ENCODE data around the gene REEP3. TPM values are rescaled to one million over a fixed set of nuclear protein-coding genes. Genes with fewer than 3 reads are reported as not detected.

REEP3 gene
- polyA plus RNA-seq, 6 donors from 2014 or later: 5.0 to 7.5 (median 6.3) TPM

DNA sequence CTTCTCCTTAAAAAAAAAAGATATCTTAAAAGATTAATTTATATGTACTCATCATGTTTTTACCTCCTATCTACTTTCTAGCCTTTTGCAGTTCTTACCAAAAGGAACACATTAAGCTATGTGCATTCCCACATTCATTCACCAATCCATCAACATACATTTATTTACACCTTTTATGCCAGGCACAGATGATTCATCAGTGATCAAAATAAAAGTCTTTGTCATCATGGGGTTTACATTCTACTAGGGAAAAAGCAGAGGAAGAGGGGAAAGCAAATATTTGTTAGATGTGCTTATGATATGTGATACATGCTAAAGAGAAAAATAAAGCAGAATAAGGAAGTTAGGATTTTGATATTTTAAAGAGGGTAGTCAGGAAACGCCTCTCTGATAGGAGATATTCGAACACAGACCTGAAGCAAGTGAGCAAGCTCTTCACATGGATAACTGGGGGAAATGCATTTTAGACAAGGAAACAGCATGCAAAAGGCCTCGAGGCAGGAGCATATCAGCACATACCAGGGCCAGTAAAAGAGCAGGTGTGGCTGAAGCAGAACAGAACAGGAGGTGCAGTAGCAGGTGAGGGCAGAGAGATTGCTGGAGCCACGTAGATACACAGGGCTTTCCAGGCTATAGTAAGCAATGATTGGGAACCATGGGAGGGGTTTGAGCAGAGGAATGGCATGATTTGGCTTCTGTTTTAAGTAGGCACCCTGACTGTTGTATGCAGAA, 67.4 kb downstream of the REEP3 start:
- no peaks in the 10 kb centered on the region for H3K4me1 Mint-ChIP-seq
- H3K27ac Mint-ChIP-seq: no peak overlapping the region
- no peaks in the 10 kb centered on the region for H3K27me3 Mint-ChIP-seq
- no peak for ATAC-seq (ENCODE audit: low read depth in 2 of 2)
- H3K4me3 Mint-ChIP-seq: no peak overlapping the region
- DNase-seq: no peak
- no peaks in the 10 kb centered on the region for H3K36me3 Mint-ChIP-seq
- no peaks in the 10 kb centered on the region for H3K9me3 Mint-ChIP-seq

DNA sequence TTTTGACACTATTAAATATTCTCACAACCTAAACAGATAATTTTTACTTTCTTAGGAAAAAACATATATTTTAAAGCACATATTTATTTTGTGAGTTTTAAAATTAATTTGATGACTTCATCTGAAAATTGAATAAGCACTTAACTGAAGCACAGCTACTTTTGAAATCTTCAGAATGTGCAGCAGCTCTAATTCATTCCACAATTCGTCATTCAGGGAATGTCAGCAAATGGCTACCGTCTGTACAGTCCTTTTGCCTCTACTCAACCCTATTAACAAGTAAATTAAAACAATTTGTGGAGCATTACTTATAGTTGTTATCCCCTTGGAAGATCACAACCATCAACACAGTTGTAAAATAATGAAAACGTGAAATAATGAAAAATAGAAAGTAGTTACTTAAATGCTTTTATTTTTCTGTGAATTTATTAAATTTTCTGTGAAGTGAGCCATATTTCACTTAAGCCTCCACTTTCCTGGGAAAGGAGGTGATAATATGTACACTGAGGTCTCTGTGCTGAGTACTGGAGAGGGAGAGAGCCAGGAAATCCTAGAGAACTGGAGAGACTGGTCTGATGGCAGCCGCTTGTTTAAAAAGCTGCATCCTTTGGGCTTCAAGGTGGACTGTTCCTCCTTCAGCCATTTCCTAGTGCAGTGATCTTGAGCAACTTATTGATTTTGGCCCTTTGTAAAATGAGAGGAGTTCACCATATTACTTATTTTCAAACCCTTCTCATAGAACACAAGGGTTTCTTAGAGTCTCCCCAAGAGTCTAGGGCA, 70.6 kb downstream of the REEP3 start:
- Mint-ChIP-seq H3K27me3 (no peaks in the 10 kb centered on the region), H3K9me3 (no peaks in the 10 kb centered on the region), H3K27ac (no peak overlapping the region), H3K4me1 (no peaks in the 10 kb centered on the region), H3K4me3 (no peak overlapping the region), H3K36me3 (peaks cover 14 to 16% of the 10 kb centered on the region in 2 donors)
- ATAC-seq (ENCODE audit: low read depth in 2 of 2) (no peak), DNase-seq (no peak)

DNA sequence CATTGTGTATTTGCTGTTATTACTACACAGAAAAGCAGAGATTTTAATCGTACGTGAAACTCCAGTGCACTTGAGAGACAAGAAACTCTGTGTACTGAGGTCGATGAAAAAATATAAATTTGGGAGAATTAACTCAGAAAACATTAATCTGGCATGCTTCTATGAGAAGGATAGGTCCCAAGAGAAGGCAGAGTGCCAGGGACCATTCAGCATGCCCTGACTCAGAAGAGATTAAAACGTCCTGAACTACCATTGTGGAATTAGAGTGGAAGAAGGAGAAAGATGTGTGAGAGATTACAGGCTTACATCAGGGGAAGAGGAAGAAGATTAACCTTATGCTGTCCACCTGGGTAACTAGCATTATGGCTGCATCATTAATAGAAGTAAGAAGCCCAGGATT, 72.4 kb downstream of the REEP3 start:
- no peak overlapping the region for H3K27ac Mint-ChIP-seq

DNA sequence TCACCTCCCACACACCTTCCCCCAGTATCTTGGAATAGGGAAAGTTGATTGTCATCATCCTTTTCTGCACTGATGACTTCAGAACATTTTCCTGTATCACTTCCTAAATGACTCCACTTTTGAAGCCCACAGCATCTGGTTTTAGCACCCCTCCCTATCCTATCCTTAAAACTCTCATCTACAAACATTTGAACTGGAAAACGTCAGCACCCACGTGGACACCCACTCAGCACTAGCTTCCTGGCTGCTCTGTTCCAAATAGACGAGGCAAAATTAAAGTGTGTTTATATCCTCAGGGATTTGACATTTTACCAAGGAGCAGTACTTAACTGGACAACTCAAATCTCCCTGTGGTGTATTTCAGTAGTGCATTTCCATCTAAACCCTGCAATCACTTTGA, 73.9 kb downstream of the REEP3 start:
- ATAC-seq (ENCODE audit: low read depth in 2 of 2) (no peak), DNase-seq (no peak)
- Mint-ChIP-seq H3K9me3 (no peaks in the 10 kb centered on the region), H3K27me3 (no peaks in the 10 kb centered on the region), H3K4me1 (no peaks in the 10 kb centered on the region), H3K36me3 (peaks cover 16 to 23% of the 10 kb centered on the region in 2 donors), H3K4me3 (no peak overlapping the region), H3K27ac (peak overlapping the region in 1 of 6 donors; percentile 82)

More for the DNA sequence above, 72.4 kb downstream of the REEP3 start:
- ATAC-seq (ENCODE audit: low read depth in 2 of 2) (no peak), DNase-seq (no peak)
- Mint-ChIP-seq H3K4me1 (no peaks in the 10 kb centered on the region), H3K36me3 (peaks cover 16 to 19% of the 10 kb centered on the region in 2 donors), H3K4me3 (no peak overlapping the region), H3K9me3 (no peaks in the 10 kb centered on the region), H3K27me3 (no peaks in the 10 kb centered on the region)

DNA sequence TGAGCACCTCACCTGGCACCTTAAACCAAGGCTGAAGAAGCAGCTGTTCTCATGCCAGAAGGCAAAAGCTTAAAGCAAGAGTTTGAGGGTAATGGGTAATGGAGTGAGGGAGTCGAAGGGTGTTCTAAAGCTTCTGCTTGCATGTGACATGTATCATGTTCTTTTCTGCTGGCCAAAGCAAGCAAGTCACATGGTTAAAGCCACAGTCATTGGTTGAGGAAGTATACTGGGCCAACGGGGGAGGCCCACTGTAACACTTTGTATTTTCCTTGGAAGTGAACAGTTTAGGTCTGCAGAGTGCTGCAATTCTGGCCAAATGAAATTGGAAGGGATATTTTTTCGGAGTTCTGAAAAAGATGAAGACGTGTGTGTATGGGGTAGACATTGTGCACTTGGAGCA, 75.7 kb downstream of the REEP3 start:
- no peak for ATAC-seq (ENCODE audit: low read depth in 2 of 2)
- DNase-seq: no peak
- no peaks in the 10 kb centered on the region for H3K4me1 Mint-ChIP-seq
- H3K27me3 Mint-ChIP-seq: no peaks in the 10 kb centered on the region
- H3K36me3 Mint-ChIP-seq: peaks cover 16 to 23% of the 10 kb centered on the region in 2 donors
- peak overlapping the region in 1 of 6 donors; percentile 30 for H3K27ac Mint-ChIP-seq
- H3K9me3 Mint-ChIP-seq: no peaks in the 10 kb centered on the region
- H3K4me3 Mint-ChIP-seq: peak overlapping the region in 1 of 8 donors; percentile 12

DNA sequence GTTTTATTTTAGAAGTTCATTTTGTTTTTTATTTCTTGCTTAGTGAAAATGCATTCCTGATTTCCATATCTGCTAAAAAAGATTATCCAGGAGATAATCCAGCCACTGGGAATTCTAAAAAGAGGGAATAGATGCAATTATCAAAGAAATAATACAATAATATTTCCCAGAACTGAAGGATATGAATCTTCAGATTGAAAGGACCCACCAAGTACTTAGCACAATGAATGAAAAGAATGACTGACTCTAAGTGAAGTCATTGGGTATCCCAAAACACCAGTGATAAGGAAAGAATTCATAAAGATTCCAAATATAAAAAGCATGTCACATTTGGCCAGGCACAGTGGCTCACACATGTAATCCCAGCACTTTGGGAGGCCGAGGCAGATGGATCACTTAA, 79.3 kb downstream of the REEP3 start:
- no peak for ATAC-seq (ENCODE audit: low read depth in 2 of 2)
- no peak for DNase-seq
- peaks cover 6 to 15% (median 7%) of the 10 kb centered on the region in 3 donors for H3K4me1 Mint-ChIP-seq
- H3K27me3 Mint-ChIP-seq: no peaks in the 10 kb centered on the region
- H3K27ac Mint-ChIP-seq: no peak overlapping the region
- no peaks in the 10 kb centered on the region for H3K9me3 Mint-ChIP-seq
- H3K36me3 Mint-ChIP-seq: peaks cover 7 to 18% of the 10 kb centered on the region in 2 donors
- H3K4me3 Mint-ChIP-seq: no peak overlapping the region

DNA sequence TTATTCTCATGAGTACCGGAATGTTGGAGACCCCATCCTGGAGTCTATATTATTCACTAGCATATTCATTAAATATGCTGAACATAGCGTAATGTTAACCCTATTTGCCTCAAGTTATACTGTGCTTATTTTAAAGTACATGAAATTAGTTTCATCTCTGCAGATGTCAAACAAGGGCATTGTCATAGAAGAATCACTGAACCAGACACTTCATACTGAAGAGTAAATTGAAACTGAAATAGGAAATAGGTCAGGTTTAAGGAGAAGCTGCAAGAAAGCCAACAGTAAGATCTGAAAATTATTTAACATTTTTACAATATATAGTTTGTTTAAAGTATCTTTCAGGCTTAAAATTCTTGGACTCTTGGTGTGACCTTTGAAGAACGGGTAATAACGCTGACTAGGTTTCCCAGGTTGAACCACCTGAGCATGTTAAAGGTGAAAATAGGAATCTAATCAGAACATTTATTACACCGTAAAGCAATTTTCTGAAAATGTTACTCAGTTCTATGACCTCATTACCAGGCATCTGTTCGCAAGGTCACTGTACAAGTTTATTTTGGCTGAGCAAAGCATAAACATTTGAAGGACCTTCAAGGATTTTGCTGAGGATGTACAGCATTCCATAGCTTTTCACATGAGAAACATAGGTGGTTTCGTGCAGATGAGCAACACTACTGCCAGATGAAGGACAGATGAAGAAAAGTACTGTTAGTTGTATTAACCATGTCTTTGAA, 82.7 kb downstream of the REEP3 start:
- Mint-ChIP-seq H3K27me3 (no peaks in the 10 kb centered on the region), H3K9me3 (no peaks in the 10 kb centered on the region), H3K4me1 (peaks cover 16 to 33% (median 27%) of the 10 kb centered on the region in 3 donors), H3K4me3 (no peak overlapping the region), H3K36me3 (peaks cover 0 to 4% of the 10 kb centered on the region in 2 donors), H3K27ac (peak overlapping the region in 3 of 6 donors; percentile 18 to 61 (median 24))
- ATAC-seq (ENCODE audit: low read depth in 2 of 2) (peak; percentile 76 to 85), DNase-seq (no peak)

DNA sequence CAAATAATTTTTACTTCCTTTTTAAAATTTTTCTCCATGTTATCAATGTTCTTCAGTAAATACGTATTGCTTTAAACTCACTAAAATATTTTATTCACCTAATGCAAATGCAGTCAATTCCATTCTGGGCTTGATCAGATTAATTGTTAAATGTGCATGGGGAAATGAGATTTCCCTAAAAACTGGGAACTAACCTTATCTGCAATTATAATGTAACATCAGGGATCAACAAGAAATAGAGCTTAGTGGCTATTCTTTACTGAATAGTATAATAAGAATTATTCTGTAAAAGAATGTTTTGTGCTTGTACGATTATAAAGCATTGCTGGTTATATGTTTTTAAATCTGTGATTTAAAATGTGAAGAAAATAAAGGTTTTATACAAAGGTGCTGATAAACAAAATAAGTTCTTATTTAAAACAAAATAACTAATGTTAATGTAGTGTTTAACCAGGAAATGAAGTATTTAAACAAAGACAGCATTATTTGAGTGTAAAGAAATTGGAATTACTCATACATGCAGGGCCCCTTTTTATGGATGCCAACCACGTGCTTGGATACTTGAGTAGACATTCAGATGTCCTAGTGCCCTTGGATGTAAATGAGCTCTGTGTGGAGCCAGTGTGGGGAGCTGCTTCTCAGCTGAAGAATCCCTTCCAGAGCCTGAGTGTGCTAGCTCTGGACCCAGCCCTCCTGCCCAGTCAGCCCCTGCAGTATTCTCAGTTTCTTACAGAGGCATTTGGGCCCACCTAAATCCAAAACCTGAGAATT, 84.2 kb downstream of the REEP3 start:
- DNase-seq (no peak), ATAC-seq (ENCODE audit: low read depth in 2 of 2) (no peak)
- no peaks in the 10 kb centered on the region for H3K9me3 Mint-ChIP-seq
- H3K27me3 Mint-ChIP-seq: no peaks in the 10 kb centered on the region
- peaks cover 17 to 39% (median 29%) of the 10 kb centered on the region in 3 donors for H3K4me1 Mint-ChIP-seq
- H3K36me3 Mint-ChIP-seq: no peaks in the 10 kb centered on the region
- H3K4me3 Mint-ChIP-seq: no peak overlapping the region
- peak overlapping the region in 2 of 6 donors; percentile 70 to 79 for H3K27ac Mint-ChIP-seq

DNA sequence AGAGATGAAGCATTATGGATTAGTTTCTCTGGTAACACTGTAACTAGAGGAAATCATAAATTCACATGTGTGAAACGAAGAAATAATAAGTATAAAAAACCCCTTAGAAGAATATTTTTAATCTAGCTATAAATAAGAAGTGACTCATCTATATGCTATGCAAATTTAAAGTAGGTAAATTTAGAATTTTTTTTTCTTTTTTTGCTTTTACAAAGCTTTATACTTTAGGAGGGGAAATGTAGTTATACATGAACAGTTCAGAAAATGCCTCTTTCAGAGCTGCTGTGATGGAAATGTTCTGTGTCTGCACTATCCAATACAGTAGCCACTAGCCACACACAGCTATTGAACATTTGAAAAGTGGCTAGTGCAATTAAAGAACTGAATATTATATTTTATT, 87.3 kb downstream of the REEP3 start:
- H3K4me3 Mint-ChIP-seq: peak overlapping the region in 3 of 8 donors; percentile 6 to 30 (median 27)
- H3K36me3 Mint-ChIP-seq: no peaks in the 10 kb centered on the region
- H3K9me3 Mint-ChIP-seq: no peaks in the 10 kb centered on the region
- peak overlapping the region in 2 of 6 donors; percentile 41 to 42 for H3K27ac Mint-ChIP-seq
- peak; percentile 74 to 77 for ATAC-seq (ENCODE audit: low read depth in 2 of 2)
- H3K27me3 Mint-ChIP-seq: no peaks in the 10 kb centered on the region
- peak; percentile 12 for DNase-seq
- peaks cover 17 to 30% (median 26%) of the 10 kb centered on the region in 3 donors for H3K4me1 Mint-ChIP-seq

DNA sequence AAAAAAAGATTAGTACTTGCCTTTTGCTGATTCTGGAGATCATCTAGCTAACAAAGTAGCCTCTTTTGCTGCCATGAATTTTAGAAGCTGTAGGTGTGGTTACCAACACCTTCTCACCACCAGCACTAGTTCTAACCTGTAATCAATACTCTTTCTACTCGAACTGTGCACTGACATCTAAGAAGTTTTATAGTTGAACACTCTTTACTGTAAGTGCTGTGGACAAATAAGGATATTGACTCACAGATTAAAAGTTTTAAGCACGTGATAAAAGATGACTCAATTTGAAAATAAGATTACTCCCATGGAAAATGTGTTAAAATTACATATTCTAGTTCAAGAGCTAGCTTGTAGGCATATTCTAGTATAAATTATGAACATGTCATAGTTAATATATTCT, 89.9 kb downstream of the REEP3 start:
- no peaks in the 10 kb centered on the region for H3K9me3 Mint-ChIP-seq
- no peak overlapping the region for H3K4me3 Mint-ChIP-seq
- DNase-seq (no peak), ATAC-seq (ENCODE audit: low read depth in 2 of 2) (no peak)
- no peaks in the 10 kb centered on the region for H3K36me3 Mint-ChIP-seq
- no peak overlapping the region for H3K27ac Mint-ChIP-seq
- H3K27me3 Mint-ChIP-seq: no peaks in the 10 kb centered on the region
- peaks cover 11 to 22% (median 21%) of the 10 kb centered on the region in 3 donors for H3K4me1 Mint-ChIP-seq

DNA sequence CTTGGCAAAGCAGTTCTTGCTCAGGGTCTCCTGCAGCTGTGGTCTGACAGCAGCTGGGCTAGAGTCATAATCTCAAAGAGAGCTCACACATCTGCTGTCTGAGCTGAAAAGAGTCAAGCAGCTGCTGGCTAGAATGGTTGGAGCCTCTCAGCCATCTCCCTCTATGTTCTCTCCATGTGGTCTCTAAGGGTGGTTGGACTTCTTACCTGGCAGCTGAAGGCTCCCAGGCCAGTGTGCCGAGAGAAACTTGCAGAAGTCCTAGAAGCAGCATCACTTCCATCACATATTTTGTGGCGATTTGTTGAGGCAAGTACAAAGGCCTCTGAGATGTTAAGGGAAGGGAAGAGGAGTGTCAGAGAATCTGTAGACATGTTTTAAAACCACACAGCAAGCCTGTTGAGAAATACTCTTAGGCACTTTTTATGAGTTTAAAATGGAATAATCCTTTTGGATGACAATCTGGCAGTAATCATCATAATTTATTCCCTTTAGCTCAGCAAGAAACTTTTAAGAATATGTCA, 93.2 kb downstream of the REEP3 start:
- ATAC-seq (ENCODE audit: low read depth in 2 of 2) (no peak), DNase-seq (no peak)
- Mint-ChIP-seq H3K36me3 (peaks cover 4 to 8% of the 10 kb centered on the region in 2 donors), H3K4me1 (no peaks in the 10 kb centered on the region), H3K9me3 (no peaks in the 10 kb centered on the region), H3K4me3 (peak overlapping the region in 1 of 8 donors; percentile 26), H3K27ac (peak overlapping the region in 2 of 6 donors; percentile 13 to 85), H3K27me3 (no peaks in the 10 kb centered on the region)

DNA sequence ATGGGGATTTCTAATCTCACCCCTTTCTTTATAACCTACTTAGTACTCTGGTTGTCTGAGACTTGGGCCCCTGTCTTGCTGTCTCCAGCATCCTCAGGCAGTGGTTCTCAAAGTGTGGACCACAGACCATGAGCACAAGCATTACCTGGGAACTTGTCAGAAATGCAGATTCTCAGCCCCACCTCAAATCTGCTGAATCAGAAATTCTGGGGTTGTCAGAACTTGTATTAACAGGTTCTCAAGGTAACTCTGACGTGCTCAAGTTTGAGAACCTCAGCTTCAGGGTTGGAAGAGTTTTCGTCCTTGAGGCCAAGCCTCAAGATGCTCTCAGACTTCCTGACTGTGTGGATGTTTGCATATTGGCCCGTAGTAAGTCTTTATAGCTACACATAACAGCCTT, 97.4 kb downstream of the REEP3 start:
- Mint-ChIP-seq H3K27me3 (no peaks in the 10 kb centered on the region), H3K4me1 (no peaks in the 10 kb centered on the region), H3K27ac (peak overlapping the region in 1 of 6 donors; percentile 42), H3K9me3 (no peaks in the 10 kb centered on the region), H3K36me3 (peaks cover 4 to 12% of the 10 kb centered on the region in 2 donors), H3K4me3 (no peak overlapping the region)
- DNase-seq (no peak), ATAC-seq (ENCODE audit: low read depth in 2 of 2) (no peak)

DNA sequence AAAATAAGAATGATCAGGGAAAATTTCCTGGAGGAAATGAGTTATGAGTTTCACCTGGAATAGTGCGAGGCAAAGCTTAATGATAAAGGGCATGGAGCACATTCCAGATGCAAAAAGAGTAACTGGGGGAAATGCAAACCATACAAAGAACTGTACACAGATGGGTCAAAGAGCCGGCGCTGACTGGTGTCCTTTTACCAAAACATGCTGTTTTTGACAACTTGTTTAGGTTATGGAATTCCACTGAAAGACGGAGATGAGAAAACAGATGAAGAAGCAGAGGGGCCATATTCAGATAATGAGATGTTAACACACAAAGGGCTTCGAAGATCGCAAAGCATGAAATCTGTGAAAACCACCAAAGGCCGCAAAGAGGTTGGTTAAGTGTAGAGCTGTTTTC, 98.2 kb downstream of the REEP3 start:
- Mint-ChIP-seq H3K27ac (peak overlapping the region in 2 of 6 donors; percentile 32 to 41), H3K27me3 (no peaks in the 10 kb centered on the region), H3K4me1 (no peaks in the 10 kb centered on the region), H3K4me3 (no peak overlapping the region), H3K36me3 (peaks cover 4 to 12% of the 10 kb centered on the region in 2 donors), H3K9me3 (no peaks in the 10 kb centered on the region)
- no peak for ATAC-seq (ENCODE audit: low read depth in 2 of 2)
- no peak for DNase-seq

All from naive B cell (primary cell).